GM10847 (cell line): ENCODE measurements around the gene ASCL4.
A peak's percentile ranks its signal among the peaks of the same experiment; 100 is the strongest.

ENCODE experiments used
- POLR2A ChIP-seq: IDR thresholded peaks from 2 replicates; pipeline ENCODE4 v1.6.1; 2011; ENCODE audit not compliant: insufficient read length; ENCODE audit errors: extremely low read depth

The ASCL4 gene, protein sequence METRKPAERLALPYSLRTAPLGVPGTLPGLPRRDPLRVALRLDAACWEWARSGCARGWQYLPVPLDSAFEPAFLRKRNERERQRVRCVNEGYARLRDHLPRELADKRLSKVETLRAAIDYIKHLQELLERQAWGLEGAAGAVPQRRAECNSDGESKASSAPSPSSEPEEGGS

DNA sequence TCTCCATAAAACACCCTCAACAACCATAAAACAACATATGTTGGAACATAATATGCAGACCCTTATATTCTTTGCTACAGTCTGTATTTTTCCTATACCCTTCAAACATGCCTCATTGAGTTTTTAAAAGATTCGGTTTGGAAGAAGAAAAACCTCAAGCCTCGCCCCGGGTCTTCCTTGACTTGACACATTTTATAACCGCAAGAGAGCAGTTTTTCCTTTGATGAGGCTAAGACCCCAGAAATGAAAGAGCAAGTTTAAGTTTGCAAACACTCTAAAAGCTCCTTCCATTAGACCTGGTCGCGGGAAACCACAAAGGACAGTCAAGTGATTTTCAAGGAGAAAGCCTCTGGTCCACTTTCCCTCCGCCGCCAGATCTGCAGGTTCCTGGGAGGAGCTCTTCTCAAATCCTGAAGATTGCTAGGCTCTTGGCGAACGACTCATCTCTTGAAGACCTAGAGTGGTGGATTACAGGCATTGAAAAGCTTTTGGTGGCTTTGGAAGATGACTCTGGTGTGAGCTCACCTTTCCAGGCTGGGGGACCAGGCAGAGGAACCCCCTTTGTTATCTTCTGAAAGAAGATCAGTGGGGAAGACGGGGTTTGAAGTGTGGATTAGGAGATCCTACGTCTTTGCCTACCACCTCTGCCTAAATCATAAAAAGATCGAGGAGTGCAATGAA lies at the start of gene ASCL4:
Gene ASCL4 (plus strand): TSS at position 356 of the 681 bp plus-strand sequence. CDS start 515 bp downstream, outside the sequence.
- no peak for TF ChIP-seq POLR2A

DNA sequence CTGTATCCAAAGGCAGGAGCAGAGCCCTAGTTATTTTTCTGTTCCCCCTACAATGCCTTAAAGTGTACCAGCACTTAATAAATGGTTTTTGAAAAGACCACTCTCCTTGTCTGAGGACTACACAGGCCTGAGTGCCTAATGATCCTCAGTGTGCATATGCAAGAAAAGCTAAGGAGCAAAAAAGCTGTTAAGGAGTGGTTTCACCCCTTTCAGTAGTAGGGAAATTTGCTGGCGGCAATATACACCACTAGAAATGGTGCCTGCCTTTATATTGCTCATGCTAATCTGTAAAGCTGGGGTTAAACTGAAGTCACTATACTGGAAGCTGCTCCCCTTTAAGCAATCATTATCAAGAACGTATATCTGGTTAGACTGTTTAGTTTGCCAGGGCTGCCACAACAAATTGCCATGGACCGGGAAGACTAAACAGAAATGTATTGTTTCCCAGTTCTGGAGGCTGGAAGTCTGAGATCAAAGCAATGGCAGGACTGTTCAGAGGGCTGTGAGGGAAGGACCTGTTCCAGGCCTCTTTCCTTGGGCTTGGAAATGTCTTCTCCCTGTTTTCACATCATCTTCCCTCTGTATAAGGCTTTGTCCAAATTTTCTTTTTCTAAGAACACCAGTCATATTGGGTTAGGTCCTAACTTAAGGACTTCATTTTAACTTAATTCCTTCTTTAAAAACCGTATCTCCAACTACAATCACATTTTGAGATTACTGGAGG lies 43.7 kb upstream of the ASCL4 start:
- no peak for TF ChIP-seq POLR2A

DNA sequence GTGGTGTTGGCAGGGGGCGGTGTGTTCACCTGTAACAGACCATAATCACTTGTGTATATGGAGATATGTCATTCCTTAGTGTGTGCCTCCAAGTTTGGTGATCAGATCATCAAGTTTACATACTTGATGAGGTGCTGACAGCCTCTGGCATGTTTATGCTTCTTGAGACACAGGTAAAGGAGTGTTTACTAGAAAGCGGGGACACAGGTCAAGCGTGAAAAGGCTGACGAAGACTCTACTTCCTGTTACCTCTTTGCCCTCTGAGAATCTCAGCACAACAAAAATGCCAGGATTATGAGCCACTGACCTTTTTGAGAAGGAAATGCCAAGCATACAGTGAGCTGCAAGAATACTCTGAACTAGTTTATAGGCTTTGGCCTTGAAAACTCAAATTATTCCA lies 43.1 kb upstream of the ASCL4 start:
- TF ChIP-seq POLR2A, result no peak

DNA sequence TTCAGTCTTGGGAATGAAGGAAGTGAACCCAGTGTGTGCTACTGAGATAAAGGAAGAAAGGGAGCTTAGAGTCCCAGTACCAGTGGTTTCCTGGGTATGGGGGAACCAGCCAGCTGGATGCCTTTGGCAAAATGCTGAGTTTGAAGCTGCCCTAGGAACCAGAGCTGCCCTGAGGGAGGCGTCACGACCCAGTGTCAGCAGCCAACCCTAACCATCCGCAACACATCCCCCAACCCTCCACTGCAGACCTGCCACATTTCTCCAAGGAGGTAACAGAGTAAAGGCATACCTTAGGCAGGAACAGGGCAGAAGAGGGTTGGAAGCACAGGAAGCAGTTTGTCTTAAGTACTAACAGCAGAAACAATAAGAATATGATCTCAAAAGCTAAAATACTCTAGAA lies 42.1 kb upstream of the ASCL4 start:
- TF ChIP-seq POLR2A, result no peak

DNA sequence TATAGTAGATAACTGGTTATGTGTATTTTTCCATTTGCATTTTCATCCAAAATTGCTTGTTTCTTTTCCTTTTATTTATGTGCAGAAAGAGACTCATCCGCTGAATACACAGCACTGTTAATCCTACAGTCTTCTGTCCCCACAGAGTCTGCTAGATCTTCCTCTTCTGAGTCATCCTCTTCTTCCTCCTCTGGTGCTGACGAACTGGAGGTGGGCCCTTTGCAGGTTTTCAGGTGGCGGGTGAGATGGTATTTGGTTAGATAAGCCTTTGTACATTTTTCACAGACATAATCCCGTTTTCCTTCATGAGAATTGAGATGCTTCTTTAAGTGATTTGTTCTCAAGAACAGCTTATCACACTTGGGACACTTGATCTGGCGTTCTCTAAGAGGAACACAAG lies 40.4 kb upstream of the ASCL4 start:
- TF ChIP-seq POLR2A, result no peak

DNA sequence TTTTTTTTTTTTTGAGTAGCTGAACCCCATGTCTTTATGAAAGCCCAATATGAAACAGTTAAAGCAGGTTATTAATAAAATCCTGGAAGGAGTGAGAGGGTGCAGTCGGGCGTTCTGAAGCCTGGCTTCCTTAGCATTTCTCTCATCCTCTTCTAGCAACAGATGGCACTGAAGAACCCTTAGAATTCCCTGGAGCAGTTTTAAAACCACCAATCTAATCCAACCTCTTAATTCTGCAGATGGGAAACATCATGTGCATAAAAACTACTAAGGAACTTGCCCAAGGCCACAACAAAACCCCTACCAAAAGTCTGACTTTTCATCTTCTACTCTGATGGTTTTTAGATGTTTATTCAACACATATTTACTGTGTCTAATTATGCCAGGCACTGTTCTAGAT lies 38.7 kb upstream of the ASCL4 start:
- TF ChIP-seq POLR2A, result no peak

DNA sequence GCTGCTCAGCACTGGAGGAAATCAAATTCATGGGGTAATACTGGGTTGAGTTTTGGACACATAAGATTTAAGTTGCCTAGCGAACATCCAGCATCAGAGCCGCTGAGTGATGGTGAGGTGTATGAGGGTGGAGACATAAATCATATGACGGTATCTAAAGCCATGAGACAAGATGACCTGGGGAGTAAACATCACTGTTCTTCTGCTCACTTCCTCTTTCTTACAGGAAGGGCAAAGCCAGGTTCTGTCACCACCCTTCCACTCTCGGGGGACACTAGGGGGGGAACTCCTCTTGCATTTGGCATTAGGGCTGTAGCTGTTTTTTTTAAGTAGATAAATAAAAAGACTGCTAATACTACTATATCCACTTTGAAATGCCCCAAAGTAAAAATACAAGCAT lies 37.6 kb upstream of the ASCL4 start:
- TF ChIP-seq POLR2A, result no peak

DNA sequence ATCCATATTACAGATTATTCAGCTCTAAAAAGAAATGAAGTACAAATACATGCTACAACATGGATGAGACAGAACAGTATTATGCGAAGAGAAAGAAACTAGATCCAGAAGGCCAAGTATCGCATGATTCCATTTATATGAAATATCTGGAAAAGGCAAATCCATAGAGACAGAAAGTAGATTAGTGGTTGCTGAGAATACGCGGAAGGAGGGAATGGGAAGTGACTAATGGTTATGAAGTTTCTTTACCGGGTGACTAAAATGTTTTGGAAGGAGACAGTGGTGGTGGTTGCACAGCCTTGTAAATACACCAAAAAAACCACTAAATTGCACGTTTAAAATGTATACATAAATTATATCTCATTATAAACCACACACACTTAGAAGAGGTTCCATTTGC lies 26.0 kb upstream of the ASCL4 start:
- TF ChIP-seq POLR2A, result no peak

DNA sequence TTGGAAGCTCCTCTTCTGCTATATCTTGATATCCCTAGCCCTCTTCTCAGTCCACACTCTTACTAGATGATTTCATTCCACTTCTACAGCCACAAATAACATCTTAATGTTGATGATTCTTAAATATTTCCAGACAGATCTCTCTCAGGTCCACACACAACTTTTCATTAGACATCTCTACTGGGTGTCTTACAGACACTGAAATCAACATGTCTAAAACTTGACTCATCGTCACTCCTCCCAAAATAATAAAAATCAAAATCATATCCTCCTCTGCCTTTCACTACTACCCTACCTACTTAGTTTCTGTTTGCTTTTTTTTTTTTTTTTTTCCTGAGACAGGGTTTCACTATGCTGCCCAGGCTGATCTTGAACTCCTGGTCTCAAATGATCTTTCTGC lies 25.4 kb upstream of the ASCL4 start:
- TF ChIP-seq POLR2A, result no peak

DNA sequence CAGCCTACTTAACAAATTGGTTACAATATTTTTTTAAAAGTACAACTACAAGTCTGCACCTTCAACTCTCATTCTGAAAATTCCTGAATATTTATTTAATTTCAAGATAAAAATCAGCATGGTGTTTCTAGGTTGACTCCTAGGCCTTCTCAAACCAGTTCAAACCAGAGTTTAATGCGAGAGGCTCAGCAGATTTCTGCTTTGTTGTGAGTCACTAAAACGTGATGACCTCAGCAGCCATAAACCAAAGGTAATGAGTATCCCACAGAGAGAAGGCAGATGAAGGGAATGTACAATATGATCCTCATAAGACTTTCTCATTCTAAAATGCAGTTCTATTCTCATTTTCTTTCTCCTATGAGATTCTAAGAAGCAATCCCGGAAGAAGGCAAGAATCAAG lies 15.1 kb upstream of the ASCL4 start:
- no peak for TF ChIP-seq POLR2A

DNA sequence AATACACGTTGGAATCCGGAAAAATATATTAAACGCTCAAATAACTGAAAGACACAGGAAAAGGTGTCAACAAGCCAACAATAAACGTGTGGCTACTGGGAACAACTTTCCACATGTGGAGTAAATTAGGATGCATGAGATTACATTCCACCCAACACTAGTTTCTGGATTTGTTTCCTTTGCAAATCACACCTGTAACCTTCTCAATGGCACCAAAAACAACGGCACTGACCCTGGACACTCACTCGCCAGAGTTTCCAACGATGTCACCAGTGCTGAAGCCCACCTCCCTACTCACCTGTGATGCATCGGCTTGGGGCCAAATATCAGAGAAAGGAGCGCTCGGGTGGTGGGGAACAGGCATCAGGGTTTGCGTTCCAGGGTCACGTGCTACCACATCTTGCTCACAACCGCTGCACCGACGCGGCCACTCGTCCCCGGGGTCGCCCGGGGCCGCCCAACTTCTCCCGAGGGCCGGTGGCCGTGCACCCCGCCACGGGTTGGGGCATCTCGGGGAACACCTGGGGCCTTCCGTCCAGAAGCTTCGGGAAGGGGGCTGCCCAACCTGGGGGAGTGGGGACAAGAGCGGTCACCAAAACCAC lies 14.2 kb upstream of the ASCL4 start:
- TF ChIP-seq POLR2A, result no peak

DNA sequence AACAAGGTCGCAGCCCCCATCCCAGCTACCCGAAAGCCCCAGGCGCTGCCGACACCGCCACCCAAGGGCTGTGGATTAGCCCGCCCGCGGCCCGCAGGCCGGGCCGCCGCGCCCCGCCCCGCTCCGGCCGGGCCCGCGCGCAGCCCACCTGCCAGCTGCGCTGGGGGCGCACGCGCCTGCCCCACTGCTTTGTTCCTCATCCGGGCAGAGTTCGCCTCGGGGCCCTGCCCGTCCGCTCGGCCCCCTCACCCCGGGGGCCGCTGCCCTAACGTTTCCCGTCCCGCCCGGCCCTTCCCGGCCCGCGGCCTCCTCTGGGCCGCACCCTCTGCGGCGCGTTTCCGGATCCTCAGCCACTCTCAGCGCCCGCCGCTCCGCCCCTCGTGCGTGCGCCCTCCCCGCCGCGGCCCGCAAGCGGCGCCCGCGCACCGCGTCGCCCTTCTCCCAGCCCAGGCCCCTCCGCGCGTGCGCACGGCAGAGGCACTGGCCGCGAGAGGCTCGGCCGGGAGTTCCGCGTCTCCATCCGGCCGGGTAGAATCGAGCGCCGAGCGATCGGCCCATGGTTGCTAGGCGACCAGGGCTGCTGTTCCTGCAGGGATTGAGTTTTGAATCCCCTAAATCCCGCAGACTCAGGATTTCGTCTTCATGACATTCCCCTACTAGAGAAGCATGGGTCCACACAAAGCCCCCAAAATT lies 13.5 kb upstream of the ASCL4 start, which contains the start of gene PRDM4:
Gene PRDM4 (minus strand): TSS at position 329 of the 693 bp plus-strand sequence. CDS start 622 bp downstream, outside the sequence.
- TF ChIP-seq POLR2A, result peak; percentile 78

DNA sequence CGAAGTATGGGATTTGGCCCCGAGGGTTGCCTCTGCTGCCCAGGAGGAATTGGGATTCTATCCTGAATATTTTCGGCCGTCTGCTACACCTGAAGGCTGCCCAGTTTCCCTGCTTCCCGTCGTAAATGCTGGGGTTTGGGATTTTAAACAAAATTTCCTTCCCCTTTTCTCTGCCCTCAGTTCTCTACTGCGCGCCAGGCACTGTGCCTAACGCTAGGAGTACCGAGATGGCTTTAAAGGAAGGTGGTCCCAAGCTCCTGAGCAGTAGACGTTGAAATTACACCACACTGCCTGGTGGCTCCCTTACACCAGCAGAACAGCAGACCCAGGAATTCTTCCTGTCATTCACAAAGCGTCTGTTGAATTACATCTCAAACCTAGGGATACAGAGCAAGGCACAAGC lies 13.0 kb upstream of the ASCL4 start:
- TF ChIP-seq POLR2A, result no peak

DNA sequence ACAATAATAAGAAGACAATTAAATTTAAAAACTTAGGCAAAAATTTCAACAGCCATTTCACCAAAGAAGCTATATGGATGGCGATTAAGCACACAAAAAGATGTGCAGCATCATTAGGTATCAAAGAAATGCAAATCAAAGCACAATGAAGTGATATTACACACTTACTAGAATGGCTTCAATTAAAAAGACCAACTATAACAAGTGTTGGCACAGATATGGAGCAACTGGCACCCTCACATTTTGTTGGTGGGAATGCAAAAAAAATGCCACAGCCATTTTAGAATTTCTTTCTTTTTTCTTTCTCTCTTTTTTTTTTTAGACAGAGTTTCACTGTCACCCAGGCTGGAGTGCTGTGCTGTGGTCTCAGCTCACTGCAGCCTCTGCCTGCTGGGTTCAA lies 11.6 kb upstream of the ASCL4 start:
- no peak for TF ChIP-seq POLR2A

DNA sequence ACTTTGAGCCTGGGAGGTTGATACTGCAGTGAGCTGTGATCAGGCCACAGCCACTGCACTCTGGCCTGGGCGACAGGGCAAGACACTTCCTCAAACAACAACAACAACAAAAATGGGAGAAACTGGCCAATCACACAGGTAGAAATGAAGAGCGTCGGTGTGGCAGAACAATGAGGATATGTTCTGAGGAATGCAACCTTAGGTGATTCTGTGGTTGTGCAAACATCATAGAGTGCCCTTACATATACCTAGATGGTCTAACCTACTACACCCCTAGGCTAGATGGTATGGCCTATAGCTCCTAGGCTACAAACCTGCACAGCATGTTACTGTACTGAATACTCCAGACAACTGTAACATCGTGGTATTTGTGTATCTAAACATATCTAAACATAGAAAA lies 9.9 kb upstream of the ASCL4 start:
- TF ChIP-seq POLR2A, result no peak

DNA sequence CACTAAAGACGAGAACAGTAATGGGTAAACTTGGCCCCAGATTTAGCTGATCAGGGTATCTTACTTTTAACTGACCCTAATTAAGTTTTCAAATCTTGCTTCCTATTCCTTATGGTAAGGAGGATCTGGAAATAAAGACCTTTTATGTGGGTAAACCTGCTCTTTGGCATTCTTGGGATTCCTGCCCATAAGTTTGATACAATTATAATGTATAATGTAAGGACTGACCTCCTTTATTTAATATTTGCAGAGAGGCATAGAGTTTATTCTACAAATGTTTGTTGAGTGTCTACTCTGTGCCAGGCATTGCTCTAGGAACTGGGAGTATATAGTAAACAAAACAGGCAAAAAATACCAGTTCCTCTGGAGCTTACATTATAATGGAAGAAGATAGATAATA lies 9.2 kb upstream of the ASCL4 start:
- TF ChIP-seq POLR2A, result no peak

DNA sequence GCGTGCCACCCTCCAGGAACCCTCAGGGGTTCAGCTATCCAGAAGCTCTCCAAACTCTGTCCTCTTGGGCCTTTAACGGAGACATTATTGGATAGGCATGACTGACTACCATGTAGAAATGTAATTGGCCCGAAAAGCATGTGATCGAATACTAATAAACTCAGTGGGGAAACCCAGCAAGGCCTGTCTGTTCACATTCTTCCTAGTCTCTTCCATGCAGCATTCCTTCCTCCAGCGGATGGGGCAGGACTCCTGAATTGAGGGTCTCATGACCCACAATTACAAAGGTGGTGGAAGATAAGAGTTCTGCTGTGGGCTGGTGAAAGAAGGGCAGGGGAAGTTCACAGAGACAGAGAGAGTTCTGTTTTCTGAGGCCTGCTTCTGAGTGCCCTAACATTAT lies 7.0 kb upstream of the ASCL4 start:
- TF ChIP-seq POLR2A, result no peak
